Hepatocyte (in vitro differentiated cells): ENCODE measurements around the gene POU2AF3. TPM values are rescaled to one million over a fixed set of nuclear protein-coding genes. Genes with fewer than 3 reads are reported as not detected.

Source experiments
- DNase-seq: peaks from one replicate; pipeline ENCODE4 v3.0.0-alpha.2; 2016; ENCODE audit warnings: low spot score
- H2AFZ ChIP-seq: fragments of 200-600 bp; sonication (generic); 2 replicates; pipeline ENCODE4 v1.6.0; 2016; ENCODE audit warnings: antibody characterized with exemption, mild to moderate bottlenecking
- H3K27ac ChIP-seq: fragments of 200-600 bp; sonication (generic); 2 replicates; pipeline ENCODE4 v1.5.1; 2016; ENCODE audit warnings: mild to moderate bottlenecking
- H3K27me3 ChIP-seq: fragments of 200-600 bp; sonication (generic); 2 replicates; pipeline ENCODE4 v1.6.1; 2016
- H3K36me3 ChIP-seq: fragments of 200-600 bp; sonication (generic); replicated peaks from 2 replicates; pipeline ENCODE4 v1.5.1; 2016; ENCODE audit warnings: low read depth; ENCODE audit not compliant: insufficient read depth
- H3K4me1 ChIP-seq: fragments of 200-600 bp; sonication (generic); 2 replicates; pipeline ENCODE4 v1.5.1; 2016; ENCODE audit warnings: mild to moderate bottlenecking, moderate library complexity; ENCODE audit not compliant: insufficient read depth
- H3K4me2 ChIP-seq: fragments of 200-600 bp; sonication (generic); 2 replicates; pipeline ENCODE4 v1.6.0; 2016
- H3K4me3 ChIP-seq: fragments of 200-600 bp; sonication (generic); 2 replicates; pipeline ENCODE4 v1.5.1; 2016; ENCODE audit warnings: mild to moderate bottlenecking
- H3K79me2 ChIP-seq: fragments of 200-600 bp; sonication (generic); 2 replicates; pipeline ENCODE4 v1.6.0; 2017; ENCODE audit warnings: mild to moderate bottlenecking
- H3K9me2 ChIP-seq: fragments of 200-600 bp; sonication (generic); replicated peaks from 2 replicates; pipeline ENCODE4 v1.6.0; 2017; ENCODE audit warnings: mild to moderate bottlenecking; ENCODE audit not compliant: insufficient read depth
- H3K9me3 ChIP-seq: fragments of 200-600 bp; sonication (generic); 2 replicates; pipeline ENCODE4 v1.5.1; 2016; ENCODE audit warnings: low read depth, mild to moderate bottlenecking
- H4K20me1 ChIP-seq: fragments of 200-600 bp; sonication (generic); 2 replicates; pipeline ENCODE4 v1.6.0; 2016; ENCODE audit warnings: mild to moderate bottlenecking; ENCODE audit not compliant: insufficient read depth, poor library complexity, severe bottlenecking
- EZH2 ChIP-seq: fragments of 200-600 bp; sonication (generic); IDR thresholded peaks from 2 replicates; pipeline ENCODE4 v1.6.1; 2016; ENCODE audit warnings: antibody characterized with exemption, mild to moderate bottlenecking, borderline replicate concordance
- EZH2phosphoT487 ChIP-seq: fragments of 200-600 bp; sonication (generic); IDR thresholded peaks from one replicate; pipeline ENCODE4 v1.6.1; 2018; ENCODE audit warnings: antibody characterized with exemption, mild to moderate bottlenecking, low read depth, moderate library complexity; ENCODE audit not compliant: unreplicated experiment, severe bottlenecking
- WGBS: methylation state at CpG from one replicate; pipeline ENCODE4 v1.1.6; 2016; ENCODE audit warnings: low lambda C conversion rate; ENCODE audit errors: missing lambda C conversion rate; 5-methylcytosine and 5-hydroxymethylcytosine counted together
- polyA plus RNA-seq: library from polyadenylated mRNA; unstranded; fragments of >200 nt; fragmentation: Nextera tagmentation; extraction: Ambion mirVana; gene quantifications from 2 replicates; pipeline ENCODE4 v1.2.1, GENCODE V29; 2016
- total RNA-seq: library from RNA; depleted of rRNA; stranded (reverse); fragments of >200 nt; gene quantifications from 2 replicates; pipeline ENCODE4 v1.2.3, GENCODE V29; 2014
- TF ChIP-seq, protein P1 (sequence below): fragments of 200-600 bp; sonication (generic); IDR thresholded peaks from 2 replicates; pipeline ENCODE4 v1.5.1; 2016; ENCODE audit warnings: antibody characterized with exemption, mild to moderate bottlenecking; ENCODE audit not compliant: poor library complexity

POU2AF3 gene
- total and polyA plus RNA-seq, 2 experiments from 2014 or later = 2.5 to 3.0 TPM

DNA sequence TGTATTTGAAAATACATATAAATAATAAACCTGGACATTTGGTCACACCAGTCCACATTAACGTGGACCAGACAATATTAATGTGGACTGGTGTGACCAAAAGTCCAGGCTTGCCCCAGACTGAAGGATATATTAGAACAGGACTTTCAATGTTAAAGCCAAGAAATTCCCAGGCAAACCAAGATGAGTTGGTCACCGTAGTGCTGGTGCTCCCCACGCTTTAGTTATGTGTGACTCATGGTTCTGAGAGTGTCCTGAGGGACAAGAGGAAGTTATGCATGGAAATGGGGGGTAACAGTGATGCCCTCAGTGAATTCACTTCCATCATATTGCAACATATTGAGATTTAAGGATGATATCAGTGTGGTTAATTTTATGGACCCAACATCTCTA lies 49.4 kb downstream of the POU2AF3 start:
- Histone ChIP-seq H3K9me2 (no peaks in the 10 kb centered on the region), H3K27me3 (no peaks in the 10 kb centered on the region), H3K79me2 (no peaks in the 10 kb centered on the region), H3K9me3 (no peaks in the 10 kb centered on the region), H3K4me1 (peaks cover 18% of the 10 kb centered on the region), H3K36me3 (no peaks in the 10 kb centered on the region), H4K20me1 (no peaks in the 10 kb centered on the region), H2AFZ (no peak overlapping the region), H3K4me2 (no peak overlapping the region), H3K27ac (no peak overlapping the region), H3K4me3 (no peak overlapping the region)
- 91% methylated on average over 3 of the region's 3 CpGs for WGBS
- no peak for DNase-seq
- TF ChIP-seq EZH2phosphoT487 = no peak
- TF ChIP-seq EZH2 = no peak

DNA sequence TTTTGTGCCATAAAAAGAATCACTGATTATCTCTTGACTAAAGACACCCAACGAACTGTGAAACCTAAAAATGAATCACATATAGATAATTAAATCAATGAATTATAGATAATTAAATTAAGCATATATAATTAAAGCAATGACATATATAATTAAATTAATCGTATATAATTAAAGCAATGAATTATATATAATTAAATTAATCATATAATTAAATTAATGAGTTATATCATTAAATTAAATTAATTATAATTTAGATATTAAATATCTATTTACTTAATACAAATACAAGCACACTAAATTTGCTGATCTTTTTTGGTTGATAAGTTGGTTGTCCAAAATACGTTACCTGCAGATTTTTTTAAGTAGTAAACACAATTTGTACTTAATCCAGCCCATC lies 49.8 kb downstream of the POU2AF3 start:
- WGBS = 64% methylated on average over 3 of the region's 3 CpGs
- no peak overlapping the region for H3K4me2 ChIP-seq
- TF ChIP-seq, protein P1, sequence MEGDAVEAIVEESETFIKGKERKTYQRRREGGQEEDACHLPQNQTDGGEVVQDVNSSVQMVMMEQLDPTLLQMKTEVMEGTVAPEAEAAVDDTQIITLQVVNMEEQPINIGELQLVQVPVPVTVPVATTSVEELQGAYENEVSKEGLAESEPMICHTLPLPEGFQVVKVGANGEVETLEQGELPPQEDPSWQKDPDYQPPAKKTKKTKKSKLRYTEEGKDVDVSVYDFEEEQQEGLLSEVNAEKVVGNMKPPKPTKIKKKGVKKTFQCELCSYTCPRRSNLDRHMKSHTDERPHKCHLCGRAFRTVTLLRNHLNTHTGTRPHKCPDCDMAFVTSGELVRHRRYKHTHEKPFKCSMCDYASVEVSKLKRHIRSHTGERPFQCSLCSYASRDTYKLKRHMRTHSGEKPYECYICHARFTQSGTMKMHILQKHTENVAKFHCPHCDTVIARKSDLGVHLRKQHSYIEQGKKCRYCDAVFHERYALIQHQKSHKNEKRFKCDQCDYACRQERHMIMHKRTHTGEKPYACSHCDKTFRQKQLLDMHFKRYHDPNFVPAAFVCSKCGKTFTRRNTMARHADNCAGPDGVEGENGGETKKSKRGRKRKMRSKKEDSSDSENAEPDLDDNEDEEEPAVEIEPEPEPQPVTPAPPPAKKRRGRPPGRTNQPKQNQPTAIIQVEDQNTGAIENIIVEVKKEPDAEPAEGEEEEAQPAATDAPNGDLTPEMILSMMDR = no peak
- no peak for TF ChIP-seq EZH2
- TF ChIP-seq EZH2phosphoT487 = no peak

DNA sequence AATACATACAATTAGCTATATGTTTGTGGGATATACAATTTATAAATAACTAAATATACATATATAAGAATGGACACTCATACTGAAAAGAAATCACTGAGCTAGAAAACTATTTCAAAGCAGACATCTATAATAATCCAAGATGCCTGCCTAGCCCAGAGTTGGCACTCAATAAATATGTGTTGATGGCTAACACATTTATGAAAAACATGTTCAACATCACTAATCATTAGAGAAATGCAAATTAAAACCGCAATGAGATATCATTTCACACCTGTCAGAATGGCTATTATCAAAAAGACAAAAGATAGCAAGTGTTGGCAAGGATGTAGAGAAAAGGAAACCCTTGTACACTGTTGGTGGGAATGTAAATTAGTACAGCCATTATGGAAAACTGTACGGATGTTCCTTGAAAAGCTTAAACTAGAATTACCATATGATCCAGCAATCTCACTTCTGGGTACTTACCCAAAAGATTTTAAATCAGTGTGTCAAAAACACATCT lies 50.9 kb downstream of the POU2AF3 start:
- H3K4me1 ChIP-seq = peaks cover 32% of the 10 kb centered on the region
- H4K20me1 ChIP-seq = no peaks in the 10 kb centered on the region
- H3K27me3 ChIP-seq = no peaks in the 10 kb centered on the region
- no peaks in the 10 kb centered on the region for H3K9me3 ChIP-seq
- WGBS = 88% methylated on average over 2 of the region's 2 CpGs
- H3K36me3 ChIP-seq = no peaks in the 10 kb centered on the region
- H3K79me2 ChIP-seq = no peaks in the 10 kb centered on the region
- no peak for DNase-seq
- no peak overlapping the region for H3K27ac ChIP-seq
- H3K9me2 ChIP-seq = no peaks in the 10 kb centered on the region
- TF ChIP-seq, protein P1 = no peak
- TF ChIP-seq EZH2phosphoT487 = no peak
- no peak for TF ChIP-seq EZH2
- no peak overlapping the region for H3K4me3 ChIP-seq
- no peak overlapping the region for H2AFZ ChIP-seq
- H3K4me2 ChIP-seq = no peak overlapping the region

More for the DNA sequence above, 49.8 kb downstream of the POU2AF3 start:
- Histone ChIP-seq H2AFZ (no peak overlapping the region), H3K27me3 (no peaks in the 10 kb centered on the region), H4K20me1 (no peaks in the 10 kb centered on the region), H3K79me2 (no peaks in the 10 kb centered on the region), H3K27ac (no peak overlapping the region), H3K4me3 (no peak overlapping the region), H3K4me1 (peaks cover 22% of the 10 kb centered on the region), H3K36me3 (no peaks in the 10 kb centered on the region), H3K9me3 (no peaks in the 10 kb centered on the region), H3K9me2 (no peaks in the 10 kb centered on the region)
- DNase-seq = no peak

DNA sequence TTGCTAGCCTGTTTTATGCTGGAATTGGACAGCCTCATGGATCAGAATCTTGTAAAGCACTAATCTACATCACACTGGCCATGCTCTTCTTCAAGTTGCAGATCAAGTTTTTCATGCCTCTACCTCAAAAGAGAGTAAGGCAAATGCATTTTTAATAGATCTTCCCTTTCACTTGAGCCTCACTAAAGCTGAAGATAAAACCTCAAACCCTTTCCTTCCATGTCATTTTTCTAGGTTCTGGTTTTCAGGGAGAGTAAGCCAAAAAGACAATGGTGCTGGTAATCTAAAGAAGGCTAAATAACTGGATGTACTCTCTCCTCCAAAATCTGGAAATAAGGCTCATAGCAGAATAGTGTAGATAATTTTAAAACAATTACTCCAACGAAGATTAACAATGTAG lies 52.5 kb downstream of the POU2AF3 start:
- no peaks in the 10 kb centered on the region for H3K27me3 ChIP-seq
- H3K36me3 ChIP-seq = no peaks in the 10 kb centered on the region
- 61% methylated on average over 1 of the region's 1 CpG for WGBS
- no peak for DNase-seq
- H3K9me3 ChIP-seq = no peaks in the 10 kb centered on the region
- peaks cover 36% of the 10 kb centered on the region for H3K4me1 ChIP-seq
- H3K27ac ChIP-seq = no peak overlapping the region
- TF ChIP-seq EZH2phosphoT487 = no peak
- no peak overlapping the region for H2AFZ ChIP-seq
- no peak overlapping the region for H3K4me2 ChIP-seq
- H4K20me1 ChIP-seq = no peaks in the 10 kb centered on the region
- no peaks in the 10 kb centered on the region for H3K9me2 ChIP-seq
- no peak overlapping the region for H3K4me3 ChIP-seq
- no peaks in the 10 kb centered on the region for H3K79me2 ChIP-seq
